ENCODE results near the gene NEO1. TPM values are rescaled to one million over a fixed set of nuclear protein-coding genes. Genes with fewer than 3 reads are reported as not detected.
A peak's percentile ranks its signal among the peaks of the same experiment; 100 is the strongest.
"Not testable (repeated sequence)": the region's sequence is repeated elsewhere in the genome, so short reads cannot be mapped to it uniquely, and the experiment has no call there.

The NEO1 gene
- total and polyA plus RNA-seq, 9 donors = 19.6 to 49.7 (median 37.1) TPM

DNA sequence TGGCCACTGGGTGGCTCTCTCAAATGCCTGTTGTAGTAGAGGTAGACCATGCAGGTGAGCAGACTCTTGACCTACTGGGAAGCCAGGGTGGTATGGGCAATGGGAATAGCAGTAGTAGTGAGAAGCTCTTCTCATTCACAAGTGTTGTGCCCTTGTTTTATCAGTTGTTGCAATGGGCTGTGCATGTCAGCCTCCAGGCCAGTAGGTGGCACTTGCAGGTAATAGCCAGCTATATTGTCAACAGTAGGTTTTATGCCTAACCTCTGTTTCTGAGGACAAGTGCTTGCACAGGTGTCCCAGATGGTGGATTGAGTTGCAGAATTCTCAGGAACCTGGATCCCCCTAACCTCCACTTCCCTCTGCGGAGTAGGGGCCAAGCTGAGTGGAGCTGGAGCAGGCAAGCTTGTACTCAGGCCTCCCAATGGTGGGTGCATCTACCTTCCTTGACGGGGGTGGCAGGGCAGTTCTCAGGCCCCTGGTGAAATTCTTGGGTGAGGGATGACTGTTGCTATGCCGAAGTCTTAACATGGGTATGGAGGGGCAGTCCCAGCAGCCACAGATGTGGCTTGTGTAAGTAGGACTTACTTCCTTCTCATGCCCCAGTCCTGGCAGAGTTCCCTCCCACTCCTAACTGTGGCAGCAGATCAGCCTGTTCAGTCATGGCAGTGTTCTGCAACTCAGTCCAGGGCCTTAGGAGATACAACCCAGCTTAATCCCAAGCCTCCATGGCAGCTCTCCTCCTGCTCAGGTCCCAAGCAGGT, 104.3 kb downstream of the NEO1 start:
- peaks cover 3% of the 10 kb centered on the region for H3K4me1 ChIP-seq (ENCODE audit: control insufficient read depth, insufficient read depth, low read length)
- H3K27ac ChIP-seq (ENCODE audit: low read length) = no peak overlapping the region
- 100% methylated on average over 1 of the region's 3 CpGs for WGBS (ENCODE audit: insufficient coverage)
- H3K4me3 ChIP-seq (ENCODE audit: low read length) = no peak overlapping the region
- H3K36me3 ChIP-seq (ENCODE audit: control insufficient read depth, insufficient read depth, low read length) = peaks cover 4% of the 10 kb centered on the region
- H3K9me3 ChIP-seq (replicated peaks; ENCODE audit: control insufficient read depth, low read depth, low read length) = peaks cover 15% of the 10 kb centered on the region
- no peak for DNase-seq
- no peaks in the 10 kb centered on the region for H3K27me3 ChIP-seq (ENCODE audit: control insufficient read depth, insufficient read depth, low read length)

DNA sequence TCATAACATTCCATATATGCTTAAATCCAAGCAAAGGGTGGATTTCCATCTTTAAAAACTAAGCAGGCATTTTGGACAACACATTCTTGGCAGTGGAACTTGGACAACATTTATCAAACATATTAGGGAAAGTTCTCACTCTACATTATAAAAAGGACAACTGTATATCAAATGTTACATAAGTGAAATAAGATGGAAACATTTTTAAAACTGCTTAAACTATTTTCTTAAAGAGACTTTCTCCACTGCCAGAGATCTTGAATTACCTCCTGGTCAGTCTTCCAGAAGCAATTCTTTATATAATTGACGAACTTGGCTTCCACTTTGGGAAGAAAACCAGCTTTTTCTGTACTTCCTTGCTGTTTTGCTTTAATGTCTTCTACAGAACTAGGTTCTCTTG, 109.3 kb downstream of the NEO1 start:
- Histone ChIP-seq H3K9me3 (replicated peaks; ENCODE audit: control insufficient read depth, low read depth, low read length) (peaks cover 3% of the 10 kb centered on the region), H3K4me3 (ENCODE audit: low read length) (no peak overlapping the region), H3K4me1 (ENCODE audit: control insufficient read depth, insufficient read depth, low read length) (no peaks in the 10 kb centered on the region), H3K27ac (ENCODE audit: low read length) (no peak overlapping the region), H3K27me3 (ENCODE audit: control insufficient read depth, insufficient read depth, low read length) (no peaks in the 10 kb centered on the region), H3K36me3 (ENCODE audit: control insufficient read depth, insufficient read depth, low read length) (peaks cover 3% of the 10 kb centered on the region)
- WGBS (ENCODE audit: insufficient coverage) = no CpG with 5 or more reads among the region's 1 CpG
- peak; percentile 90 for DNase-seq

DNA sequence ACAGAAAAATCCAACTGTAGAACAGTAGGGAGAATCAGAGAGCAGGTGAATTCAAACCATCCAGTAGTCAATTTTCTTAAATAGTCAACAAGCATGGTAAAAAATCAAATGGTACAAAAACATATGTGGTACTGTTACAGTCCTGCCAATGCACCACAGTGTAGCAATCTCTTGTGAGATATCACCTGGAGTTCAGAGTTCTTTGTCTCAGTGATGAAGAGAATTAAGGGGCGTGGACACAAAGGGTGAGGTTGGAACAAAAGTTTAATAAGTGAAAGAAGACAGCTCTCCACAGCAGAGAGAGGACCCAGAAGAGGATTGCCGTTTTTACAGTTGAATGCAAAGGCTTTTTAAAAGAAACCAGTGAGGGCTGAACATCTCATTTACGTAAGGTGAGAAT, 113.2 kb downstream of the NEO1 start:
- 94% methylated on average over 3 of the region's 3 CpGs for WGBS (ENCODE audit: insufficient coverage)
- Histone ChIP-seq H3K27me3 (ENCODE audit: control insufficient read depth, insufficient read depth, low read length) (no peaks in the 10 kb centered on the region), H3K27ac (ENCODE audit: low read length) (no peak overlapping the region), H3K9me3 (replicated peaks; ENCODE audit: control insufficient read depth, low read depth, low read length) (peaks cover 2% of the 10 kb centered on the region), H3K4me3 (ENCODE audit: low read length) (no peak overlapping the region), H3K4me1 (ENCODE audit: control insufficient read depth, insufficient read depth, low read length) (no peaks in the 10 kb centered on the region), H3K36me3 (ENCODE audit: control insufficient read depth, insufficient read depth, low read length) (no peaks in the 10 kb centered on the region)
- DNase-seq = no peak

DNA sequence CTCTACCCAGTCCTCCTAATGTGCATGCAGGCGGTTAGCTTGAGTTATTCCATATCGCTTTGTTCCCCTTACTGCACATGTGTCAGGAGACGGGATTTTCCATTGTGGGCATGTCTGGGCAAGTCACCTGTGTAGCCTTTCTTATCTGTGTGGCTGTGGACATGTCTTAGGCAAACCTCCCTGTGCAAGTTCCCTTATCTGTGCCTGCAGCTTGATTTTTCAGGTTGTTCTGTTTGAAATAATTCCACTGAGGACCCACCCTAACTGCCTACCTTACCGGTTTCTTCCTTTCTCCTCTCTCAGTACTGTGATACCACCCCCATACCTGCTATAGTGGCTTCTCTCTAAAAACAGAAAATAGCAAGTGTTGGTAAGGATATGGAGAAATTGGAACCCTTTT, 113.6 kb downstream of the NEO1 start:
- 100% methylated on average over 2 of the region's 4 CpGs for WGBS (ENCODE audit: insufficient coverage)
- Histone ChIP-seq H3K36me3 (ENCODE audit: control insufficient read depth, insufficient read depth, low read length) (no peaks in the 10 kb centered on the region), H3K4me3 (ENCODE audit: low read length) (no peak overlapping the region), H3K27me3 (ENCODE audit: control insufficient read depth, insufficient read depth, low read length) (no peaks in the 10 kb centered on the region), H3K4me1 (ENCODE audit: control insufficient read depth, insufficient read depth, low read length) (no peaks in the 10 kb centered on the region), H3K27ac (ENCODE audit: low read length) (no peak overlapping the region), H3K9me3 (replicated peaks; ENCODE audit: control insufficient read depth, low read depth, low read length) (peaks cover 2% of the 10 kb centered on the region)
- no peak for DNase-seq

DNA sequence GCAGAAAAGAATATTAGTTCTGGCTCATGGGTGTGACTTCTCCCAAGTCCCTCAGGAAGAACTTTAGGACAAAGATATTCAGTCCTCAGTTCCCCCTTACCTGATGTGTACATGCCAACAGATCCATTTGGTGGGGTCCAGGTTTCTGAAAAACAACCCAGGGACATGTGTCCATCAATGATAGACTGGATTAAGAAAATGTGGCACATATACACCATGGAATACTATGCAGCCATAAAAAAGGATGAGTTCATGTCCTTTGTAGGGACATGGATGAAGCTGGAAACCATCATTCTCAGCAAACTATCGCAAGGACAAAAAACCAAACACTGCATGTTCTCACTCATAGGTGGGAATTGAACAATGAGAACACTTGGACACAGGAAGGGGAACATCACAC, 114.4 kb downstream of the NEO1 start:
- no CpG with 5 or more reads among the region's 1 CpG for WGBS (ENCODE audit: insufficient coverage)

DNA sequence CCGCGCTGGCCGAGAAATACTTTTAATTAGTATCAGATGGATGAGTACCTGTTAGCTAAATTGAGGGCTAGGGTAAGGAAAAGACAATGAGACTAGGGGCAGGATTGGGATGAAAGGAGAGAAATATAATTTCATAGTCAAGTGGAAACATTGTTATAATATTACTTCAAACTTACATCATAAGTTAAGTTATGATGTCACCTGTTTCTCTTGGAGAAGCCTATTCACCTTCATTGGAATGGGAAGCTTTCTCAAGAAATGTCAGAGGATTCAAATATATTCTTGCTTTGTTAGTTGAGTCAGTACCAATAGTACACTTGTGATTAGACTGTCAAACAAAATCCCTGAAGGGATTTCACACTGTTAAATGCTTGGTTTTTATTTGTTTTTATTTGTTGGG, 116.2 kb downstream of the NEO1 start:
- WGBS (ENCODE audit: insufficient coverage) = no CpG with 5 or more reads among the region's 3 CpGs
- Histone ChIP-seq H3K4me1 (ENCODE audit: control insufficient read depth, insufficient read depth, low read length) (no peaks in the 10 kb centered on the region), H3K27me3 (ENCODE audit: control insufficient read depth, insufficient read depth, low read length) (no peaks in the 10 kb centered on the region), H3K4me3 (ENCODE audit: low read length) (no peak overlapping the region), H3K36me3 (ENCODE audit: control insufficient read depth, insufficient read depth, low read length) (no peaks in the 10 kb centered on the region), H3K9me3 (replicated peaks; ENCODE audit: control insufficient read depth, low read depth, low read length) (peaks cover 2% of the 10 kb centered on the region), H3K27ac (ENCODE audit: low read length) (no peak overlapping the region)
- DNase-seq = no peak

More for the DNA sequence above, 114.4 kb downstream of the NEO1 start:
- H3K36me3 ChIP-seq (ENCODE audit: control insufficient read depth, insufficient read depth, low read length); H3K4me3 ChIP-seq (ENCODE audit: low read length); H3K27me3 ChIP-seq (ENCODE audit: control insufficient read depth, insufficient read depth, low read length); H3K4me1 ChIP-seq (ENCODE audit: control insufficient read depth, insufficient read depth, low read length); DNase-seq; H3K9me3 ChIP-seq (replicated peaks; ENCODE audit: control insufficient read depth, low read depth, low read length); H3K27ac ChIP-seq (ENCODE audit: low read length): not testable (repeated sequence)

DNA sequence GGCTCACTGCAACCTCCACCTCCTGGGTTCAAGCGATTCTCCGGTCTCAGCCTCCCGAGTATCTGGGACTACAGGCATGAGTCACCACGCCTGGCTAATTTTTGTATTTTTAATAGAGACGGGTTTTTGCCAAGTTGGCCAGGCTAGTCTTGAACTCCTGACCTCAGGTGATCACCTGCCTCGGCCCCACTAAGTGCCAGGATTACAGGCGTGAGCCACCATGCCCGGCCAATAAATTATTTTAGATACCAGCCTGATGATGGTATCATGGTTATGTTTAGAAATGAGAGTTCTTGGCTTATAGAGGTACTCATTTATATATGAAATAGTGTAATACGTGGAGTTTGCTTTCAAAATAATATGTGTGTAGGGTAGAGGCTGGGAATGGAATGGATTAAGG, 119.4 kb downstream of the NEO1 start:
- Histone ChIP-seq H3K4me3 (ENCODE audit: low read length) (no peak overlapping the region), H3K4me1 (ENCODE audit: control insufficient read depth, insufficient read depth, low read length) (no peaks in the 10 kb centered on the region), H3K27ac (ENCODE audit: low read length) (no peak overlapping the region), H3K27me3 (ENCODE audit: control insufficient read depth, insufficient read depth, low read length) (no peaks in the 10 kb centered on the region), H3K9me3 (replicated peaks; ENCODE audit: control insufficient read depth, low read depth, low read length) (no peaks in the 10 kb centered on the region), H3K36me3 (ENCODE audit: control insufficient read depth, insufficient read depth, low read length) (no peaks in the 10 kb centered on the region)
- 96% methylated on average over 8 of the region's 9 CpGs for WGBS (ENCODE audit: insufficient coverage)
- no peak for DNase-seq

DNA sequence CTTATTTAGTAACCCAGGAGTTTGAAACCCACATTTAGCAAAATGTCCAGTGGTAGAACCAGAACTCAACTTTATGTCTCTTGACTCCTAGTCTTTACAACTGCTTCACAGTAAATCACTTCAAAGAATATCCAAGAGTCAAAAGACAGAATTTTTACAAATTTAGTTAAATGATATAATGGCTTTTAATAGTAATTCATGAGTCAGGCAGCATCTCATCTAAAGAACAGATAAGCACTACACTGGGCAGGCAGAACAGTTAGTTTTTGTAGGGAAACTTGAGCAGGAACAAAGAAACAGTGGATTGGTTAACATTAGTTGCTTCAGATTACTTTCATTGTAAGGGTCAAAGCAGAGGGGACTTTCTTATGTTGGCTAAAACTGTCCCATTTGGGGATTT, 120.2 kb downstream of the NEO1 start:
- no peaks in the 10 kb centered on the region for H3K4me1 ChIP-seq (ENCODE audit: control insufficient read depth, insufficient read depth, low read length)
- no peak overlapping the region for H3K4me3 ChIP-seq (ENCODE audit: low read length)
- H3K27me3 ChIP-seq (ENCODE audit: control insufficient read depth, insufficient read depth, low read length) = no peaks in the 10 kb centered on the region
- no peak overlapping the region for H3K27ac ChIP-seq (ENCODE audit: low read length)
- H3K9me3 ChIP-seq (replicated peaks; ENCODE audit: control insufficient read depth, low read depth, low read length) = no peaks in the 10 kb centered on the region
- H3K36me3 ChIP-seq (ENCODE audit: control insufficient read depth, insufficient read depth, low read length) = no peaks in the 10 kb centered on the region
- no peak for DNase-seq

DNA sequence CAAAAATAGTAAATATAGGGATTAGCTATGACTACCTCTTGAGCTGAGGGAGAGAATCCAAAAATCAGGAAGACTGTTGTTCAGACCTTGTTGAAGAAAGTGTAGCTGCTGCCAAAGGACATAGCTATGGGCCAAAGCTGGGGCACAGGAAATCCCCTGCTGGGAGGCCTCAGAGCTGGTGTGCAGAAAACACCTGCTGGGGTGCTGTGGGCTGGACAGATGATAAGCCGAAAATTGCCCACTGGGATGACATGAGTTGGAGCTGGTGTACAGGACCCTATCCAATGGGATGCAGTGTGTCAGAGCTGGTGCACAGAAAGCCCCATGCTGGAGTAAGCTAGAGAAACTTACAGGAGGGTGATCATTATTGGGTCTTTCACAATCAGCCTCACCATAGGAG, 121.9 kb downstream of the NEO1 start:
- Histone ChIP-seq H3K27ac (ENCODE audit: low read length) (no peak overlapping the region), H3K36me3 (ENCODE audit: control insufficient read depth, insufficient read depth, low read length) (peaks cover 1% of the 10 kb centered on the region), H3K4me3 (ENCODE audit: low read length) (no peak overlapping the region), H3K27me3 (ENCODE audit: control insufficient read depth, insufficient read depth, low read length) (no peaks in the 10 kb centered on the region), H3K4me1 (ENCODE audit: control insufficient read depth, insufficient read depth, low read length) (no peaks in the 10 kb centered on the region), H3K9me3 (replicated peaks; ENCODE audit: control insufficient read depth, low read depth, low read length) (no peaks in the 10 kb centered on the region)
- DNase-seq = peak; percentile 7
- 62% methylated on average over 1 of the region's 1 CpG for WGBS (ENCODE audit: insufficient coverage)

DNA sequence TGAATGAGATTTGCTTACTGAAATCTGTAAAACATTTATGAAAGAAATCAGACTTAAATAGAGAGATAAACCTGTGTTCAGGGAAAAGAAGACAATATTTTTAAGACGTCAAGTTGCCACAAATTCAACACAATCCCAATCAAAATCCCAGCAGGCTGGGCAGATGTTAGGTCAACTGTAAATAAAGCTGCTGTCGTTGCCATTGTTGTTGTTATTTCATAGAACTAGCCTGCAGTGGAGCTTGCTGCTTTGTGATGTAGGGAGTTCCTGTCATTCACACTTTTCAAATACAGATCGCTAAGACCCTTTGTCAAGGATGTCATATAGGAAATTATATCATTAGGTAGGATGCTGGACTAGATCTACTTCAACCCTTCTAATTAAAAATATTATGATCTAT, 123.1 kb downstream of the NEO1 start:
- Histone ChIP-seq H3K27ac (ENCODE audit: low read length) (no peak overlapping the region), H3K4me1 (ENCODE audit: control insufficient read depth, insufficient read depth, low read length) (no peaks in the 10 kb centered on the region), H3K36me3 (ENCODE audit: control insufficient read depth, insufficient read depth, low read length) (peaks cover 3% of the 10 kb centered on the region), H3K4me3 (ENCODE audit: low read length) (no peak overlapping the region), H3K27me3 (ENCODE audit: control insufficient read depth, insufficient read depth, low read length) (no peaks in the 10 kb centered on the region), H3K9me3 (replicated peaks; ENCODE audit: control insufficient read depth, low read depth, low read length) (no peaks in the 10 kb centered on the region)
- no peak for DNase-seq
- no CpG with 5 or more reads among the region's 3 CpGs for WGBS (ENCODE audit: insufficient coverage)

DNA sequence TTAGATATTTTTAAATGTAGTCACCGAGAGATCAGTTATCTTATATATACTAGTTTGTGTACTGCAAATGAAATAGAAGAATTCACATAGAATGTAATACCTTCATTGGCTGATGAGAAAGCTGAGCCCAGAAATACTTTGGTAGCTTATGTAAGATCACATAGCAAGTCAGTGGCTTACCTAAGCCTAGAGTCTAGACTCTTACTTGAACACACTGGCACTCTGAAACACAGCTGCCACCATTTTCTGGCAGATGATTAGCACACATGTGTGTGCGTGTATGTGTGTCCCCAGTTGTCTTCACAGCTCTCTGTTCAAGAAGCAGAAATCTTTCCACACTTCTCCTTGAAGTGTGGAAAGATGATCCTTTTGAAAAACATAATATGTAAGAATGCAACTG, 124.3 kb downstream of the NEO1 start:
- Histone ChIP-seq H3K9me3 (replicated peaks; ENCODE audit: control insufficient read depth, low read depth, low read length) (no peaks in the 10 kb centered on the region), H3K27ac (ENCODE audit: low read length) (no peak overlapping the region), H3K27me3 (ENCODE audit: control insufficient read depth, insufficient read depth, low read length) (no peaks in the 10 kb centered on the region), H3K36me3 (ENCODE audit: control insufficient read depth, insufficient read depth, low read length) (peaks cover 3% of the 10 kb centered on the region), H3K4me1 (ENCODE audit: control insufficient read depth, insufficient read depth, low read length) (no peaks in the 10 kb centered on the region), H3K4me3 (ENCODE audit: low read length) (no peak overlapping the region)
- no CpG with 5 or more reads among the region's 2 CpGs for WGBS (ENCODE audit: insufficient coverage)
- peak; percentile 38 for DNase-seq

Data from muscle of leg (tissue), 11 donors.